Left forelimb (tissue), 1 donor: ENCODE measurements around the gene RASSF10.

Experiments
- DNase-seq: peaks from one replicate; pipeline ENCODE4 v3.0.0-alpha.2; 2018; ENCODE audit warnings: low spot score

The RASSF10 gene

DNA sequence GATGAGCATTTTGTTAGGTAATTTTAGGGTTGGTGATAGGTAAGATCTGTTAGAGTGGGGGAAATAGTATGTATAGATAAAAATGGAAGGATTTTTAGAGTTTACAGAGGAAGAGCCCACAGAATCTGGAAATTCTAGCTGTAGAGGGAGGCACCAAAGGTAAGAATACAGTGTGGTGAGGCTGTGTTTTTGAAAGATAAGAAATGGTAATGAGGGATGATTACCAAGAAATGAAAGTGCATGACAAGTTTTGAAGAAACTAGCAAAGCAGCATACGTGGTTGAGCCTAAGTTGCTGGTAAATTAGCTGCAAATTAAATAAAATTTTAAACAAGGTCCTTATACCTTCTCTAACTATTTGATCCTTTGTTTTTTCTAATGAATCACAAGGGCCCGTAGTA is 14.6 kb upstream of the RASSF10 start:
- DNase-seq: no peak

DNA sequence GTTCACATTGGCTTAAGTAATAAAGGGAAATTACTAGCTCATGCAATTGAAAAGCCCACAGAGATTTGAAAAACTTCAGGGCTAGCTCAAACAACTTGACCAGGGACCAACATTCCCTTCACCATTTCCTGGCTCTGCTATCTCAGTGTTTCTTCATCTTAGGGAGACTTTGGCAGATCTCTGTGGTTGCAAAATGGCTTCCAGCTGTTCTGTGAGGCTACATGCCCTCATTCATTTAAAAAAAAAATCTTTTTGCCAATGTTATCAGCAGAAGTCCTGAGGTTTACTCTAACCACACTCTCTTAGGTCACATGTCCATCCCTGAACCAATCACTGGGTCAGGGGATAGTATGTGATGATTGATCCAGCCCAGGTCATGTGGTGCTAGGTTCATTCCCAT is 13.9 kb upstream of the RASSF10 start:
- no peak for DNase-seq

GRCh38 chr11:12995823-12996222 is 13.3 kb upstream of the RASSF10 start:
- DNase-seq: no peak

DNA sequence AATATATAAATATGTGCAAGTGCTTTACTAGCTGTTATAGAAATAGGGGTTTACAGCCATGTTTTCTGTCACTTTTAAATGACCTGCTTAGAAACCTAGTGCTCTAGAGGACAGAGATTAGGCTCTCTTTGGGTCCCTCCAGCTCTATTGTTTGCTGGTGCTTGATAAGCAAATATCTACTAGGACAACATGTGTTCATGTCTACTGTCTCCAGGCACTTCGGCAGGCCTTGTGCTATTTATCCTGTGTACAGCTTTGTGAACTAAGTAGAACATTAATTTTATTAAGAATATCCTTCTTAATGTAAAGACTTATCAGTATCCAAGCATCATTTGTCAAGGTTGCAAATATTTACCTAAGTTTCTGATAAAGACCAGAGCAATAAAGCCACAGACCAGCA is 11.9 kb upstream of the RASSF10 start:
- DNase-seq: no peak

DNA sequence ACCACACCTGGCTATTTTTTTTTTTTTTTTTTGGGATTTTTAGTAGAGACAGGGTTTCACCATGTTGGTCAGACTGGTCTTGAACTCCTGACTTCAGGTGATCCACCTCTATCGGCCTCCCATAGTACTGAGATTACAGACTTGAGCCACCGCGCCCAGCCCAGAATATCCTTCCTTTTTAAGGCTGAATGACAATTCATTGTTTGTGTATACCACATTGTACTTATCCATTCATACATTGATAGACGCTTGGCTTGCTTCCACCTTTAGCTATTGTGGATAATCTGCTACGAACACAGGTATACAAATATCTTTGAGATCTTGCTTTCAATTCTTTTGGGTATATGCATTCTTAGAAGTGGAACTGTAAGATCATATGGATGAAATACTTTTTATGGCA is 10.8 kb upstream of the RASSF10 start:
- no peak for DNase-seq

DNA sequence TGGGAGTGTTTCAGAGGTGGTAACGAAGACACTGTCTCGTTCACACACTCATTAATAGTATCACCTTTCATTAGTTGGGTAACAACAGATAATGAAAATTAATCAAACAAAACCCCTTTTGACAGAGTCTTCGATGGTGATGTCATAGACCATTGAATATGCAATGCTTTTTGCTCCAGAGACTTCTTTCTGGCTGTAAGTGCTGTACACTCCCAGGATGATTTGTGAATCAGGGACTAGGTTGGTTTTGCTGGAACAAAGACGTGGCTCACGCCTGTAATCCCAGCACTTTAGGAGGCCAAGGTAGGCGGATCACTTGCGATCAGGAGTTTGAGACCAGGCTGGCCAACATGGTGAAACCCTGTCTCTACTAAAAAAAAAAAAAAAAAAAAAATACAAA is 9.5 kb upstream of the RASSF10 start:
- no peak for DNase-seq

DNA sequence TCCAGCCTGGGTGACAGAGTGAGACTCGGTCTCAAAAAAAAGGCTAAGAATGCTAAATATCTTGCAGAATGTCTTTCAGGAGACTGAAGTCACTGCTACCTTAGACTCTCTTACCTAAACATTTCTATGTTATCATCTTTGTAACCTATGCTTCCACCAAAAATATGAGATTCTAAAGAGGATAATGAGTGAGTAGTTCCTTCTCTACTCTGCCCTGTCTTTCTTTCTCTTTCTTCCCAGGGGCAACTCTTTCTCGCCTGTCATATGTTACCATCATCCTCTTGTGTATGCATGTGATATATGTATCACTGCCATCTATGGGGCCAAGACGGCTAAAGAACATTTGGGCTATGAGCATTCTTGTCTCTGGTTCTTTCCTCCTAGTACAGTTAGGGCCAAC is 9.0 kb upstream of the RASSF10 start:
- no peak for DNase-seq

DNA sequence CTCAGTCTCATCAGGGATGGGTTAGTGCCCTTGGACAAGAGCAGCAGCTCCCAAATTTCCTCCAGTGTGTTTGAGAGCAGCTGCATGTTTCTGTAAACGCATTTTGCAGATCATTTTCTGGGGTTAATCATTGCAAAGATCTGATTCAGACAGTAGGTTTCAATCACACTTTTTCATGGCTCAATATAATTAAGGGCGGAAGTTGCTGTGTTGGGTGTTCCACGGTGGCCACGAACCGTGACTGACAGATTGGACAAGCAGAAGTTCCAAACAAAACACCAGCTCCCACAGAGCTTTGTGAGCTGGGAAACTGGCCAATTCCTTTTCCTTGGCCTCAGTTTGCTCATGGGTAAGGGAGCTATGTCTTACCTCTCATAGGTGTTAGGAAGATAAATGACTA is 8.4 kb upstream of the RASSF10 start:
- no peak for DNase-seq

DNA sequence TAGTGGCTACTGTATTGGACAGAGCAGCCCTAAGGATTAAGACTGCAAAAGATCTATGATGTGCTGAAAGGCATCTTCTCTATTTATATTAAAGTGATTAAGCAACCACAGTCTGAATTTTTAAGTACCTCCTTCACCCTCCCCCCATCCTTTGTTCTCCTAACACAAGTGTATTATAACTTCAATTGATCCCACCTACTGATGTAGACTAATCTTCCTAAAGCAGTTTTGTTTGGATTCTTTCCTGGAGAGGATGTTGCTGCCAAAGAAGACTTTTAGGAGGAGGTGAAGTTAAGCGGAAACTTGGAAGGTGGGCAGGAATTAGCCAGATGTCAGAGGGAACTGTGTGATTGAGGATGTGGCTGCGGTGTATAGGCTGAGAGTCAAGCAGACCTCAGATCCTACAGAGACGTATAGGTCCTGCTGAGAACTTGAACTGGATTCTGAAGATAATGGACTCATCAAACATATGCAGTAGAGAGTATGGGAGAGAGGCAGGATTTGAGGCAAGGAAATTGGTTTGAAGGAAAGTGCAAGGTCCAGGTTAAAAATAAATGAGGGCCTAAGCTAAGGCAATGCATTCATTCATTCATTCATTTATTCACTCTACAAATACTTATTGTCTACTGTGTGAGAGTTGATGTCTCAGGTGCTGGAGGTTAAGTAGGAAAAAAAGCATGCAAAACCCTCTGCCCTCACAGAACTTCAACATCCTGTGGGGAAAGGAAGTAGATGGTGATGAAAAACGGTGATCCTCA is 5.2 kb upstream of the RASSF10 start:
- no peak for DNase-seq

- DNase-seq: no peak
Observed at GRCh38 chr11:13007182-13008060, 1.7 kb upstream of the RASSF10 start.

DNA sequence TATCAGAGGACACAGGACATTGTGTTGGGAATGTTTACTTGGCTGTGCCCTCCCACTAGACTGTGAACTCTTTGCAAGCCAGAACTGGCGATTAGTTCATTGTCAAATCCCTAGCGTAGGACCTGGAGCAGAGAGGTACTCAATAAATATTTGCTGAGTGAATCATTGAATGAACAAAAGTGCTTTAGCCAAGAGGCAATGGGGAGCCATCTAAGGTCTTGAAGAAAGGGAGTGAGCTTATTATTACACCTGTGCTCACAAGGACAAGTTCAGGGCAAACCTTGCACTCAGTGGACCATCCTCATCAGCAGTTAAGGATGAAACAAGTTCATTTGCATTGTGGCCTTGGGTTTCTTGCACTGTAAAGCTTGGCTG is 1.1 kb upstream of the RASSF10 start:
- DNase-seq: no peak

DNA sequence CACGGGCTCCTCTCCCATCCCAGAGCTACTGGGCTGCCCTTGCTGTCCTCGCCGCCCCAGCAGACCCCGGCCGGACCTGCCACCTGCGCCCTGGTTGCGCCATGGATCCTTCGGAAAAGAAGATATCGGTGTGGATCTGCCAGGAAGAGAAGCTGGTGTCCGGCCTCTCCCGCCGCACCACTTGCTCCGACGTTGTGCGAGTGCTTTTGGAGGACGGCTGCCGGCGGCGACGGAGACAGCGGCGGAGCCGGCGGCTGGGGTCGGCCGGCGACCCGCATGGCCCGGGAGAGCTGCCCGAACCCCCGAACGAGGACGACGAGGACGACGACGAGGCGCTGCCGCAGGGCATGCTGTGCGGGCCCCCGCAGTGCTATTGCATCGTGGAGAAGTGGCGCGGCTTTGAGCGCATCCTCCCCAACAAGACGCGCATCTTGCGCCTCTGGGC is 382 bp downstream of the RASSF10 start:
- DNase-seq: no peak

GRCh38 chr11:13009921-13010748 is 1.0 kb downstream of the RASSF10 start:
- no peak for DNase-seq

DNA sequence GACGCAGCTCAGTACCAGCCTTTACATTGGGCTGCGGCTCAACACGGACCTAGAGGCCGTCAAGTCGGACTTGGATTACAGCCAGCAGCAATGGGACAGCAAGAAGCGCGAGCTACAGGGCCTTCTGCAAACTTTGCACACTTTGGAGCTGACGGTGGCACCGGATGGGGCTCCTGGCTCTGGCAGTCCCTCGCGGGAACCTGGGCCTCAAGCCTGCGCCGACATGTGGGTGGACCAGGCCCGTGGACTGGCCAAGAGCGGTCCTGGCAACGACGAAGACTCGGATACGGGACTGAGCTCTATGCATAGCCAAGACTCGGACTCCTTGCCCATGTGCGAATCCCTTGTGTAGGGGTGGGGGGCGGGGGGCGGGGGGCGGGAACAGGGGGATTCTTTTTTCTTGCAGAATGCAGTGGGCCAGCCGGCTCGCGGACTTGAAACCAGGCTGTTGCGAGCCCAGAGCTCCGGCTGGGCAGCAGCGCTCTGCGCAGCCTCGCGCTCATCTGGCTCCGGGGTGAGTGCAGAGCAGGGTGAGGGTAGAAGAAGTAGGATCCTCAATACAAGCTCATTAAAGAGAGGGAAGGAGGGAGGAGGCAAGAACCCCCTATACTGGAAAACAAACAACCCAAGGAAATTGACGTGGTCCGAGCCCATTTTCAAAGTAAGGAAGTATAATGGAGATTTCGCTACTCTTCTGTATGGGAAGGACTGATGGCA is 1.8 kb downstream of the RASSF10 start:
- DNase-seq: no peak

DNA sequence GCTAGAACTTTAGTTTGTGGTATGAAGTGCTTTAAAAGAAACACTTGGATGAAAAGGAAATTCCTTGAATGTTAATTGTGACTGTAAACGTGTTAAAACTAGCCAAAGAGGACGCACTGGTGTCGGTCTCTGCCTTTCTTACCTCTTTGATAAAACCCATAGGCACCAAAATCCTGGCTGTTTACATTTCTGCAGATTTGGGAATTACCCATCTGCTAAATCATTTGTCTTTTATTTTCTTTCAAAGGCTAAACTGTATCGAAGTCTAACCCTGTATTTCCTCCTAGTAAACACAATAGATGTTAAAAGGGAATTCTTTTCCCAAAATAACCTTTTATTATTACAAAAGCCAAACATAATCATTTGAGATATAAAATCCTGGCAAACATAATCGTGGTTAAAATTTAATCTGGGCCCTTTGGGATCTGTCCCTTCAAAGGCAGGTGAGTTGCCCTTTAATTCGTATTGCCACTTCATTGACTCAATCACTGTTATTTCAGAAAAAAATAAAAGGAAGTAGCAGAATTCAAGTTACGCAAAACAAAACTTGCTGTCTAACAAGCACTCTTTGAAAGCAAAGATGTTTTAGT is 2.4 kb downstream of the RASSF10 start:
- no peak for DNase-seq

DNA sequence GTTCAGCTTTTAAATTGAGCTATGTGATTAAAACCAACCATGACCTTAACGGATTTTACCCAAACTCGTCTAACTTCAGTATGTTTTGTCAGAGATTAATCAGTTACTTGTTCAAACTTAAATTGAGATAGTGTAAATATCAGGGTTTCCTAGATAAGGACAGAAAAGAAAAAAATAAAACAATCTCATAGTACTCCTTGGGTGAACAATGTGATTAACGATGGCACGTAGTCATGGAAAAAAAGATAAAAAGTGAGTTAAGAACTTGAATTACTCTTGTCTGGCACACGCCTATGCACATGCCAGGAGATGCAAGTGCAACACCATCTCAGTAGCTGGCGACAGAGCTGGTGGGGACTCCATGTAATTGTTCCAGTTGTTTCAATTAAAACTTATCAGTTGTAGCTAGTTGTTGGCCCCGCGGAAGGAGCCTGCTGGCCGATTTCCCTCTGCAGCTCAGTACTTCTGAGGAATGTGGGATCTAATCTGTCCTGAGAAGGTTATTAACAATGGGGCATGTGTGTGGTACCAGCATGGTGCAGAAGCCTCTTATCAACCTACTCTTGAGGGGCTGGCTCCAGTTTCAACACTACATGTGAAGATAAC is 3.0 kb downstream of the RASSF10 start:
- DNase-seq: no peak

DNA sequence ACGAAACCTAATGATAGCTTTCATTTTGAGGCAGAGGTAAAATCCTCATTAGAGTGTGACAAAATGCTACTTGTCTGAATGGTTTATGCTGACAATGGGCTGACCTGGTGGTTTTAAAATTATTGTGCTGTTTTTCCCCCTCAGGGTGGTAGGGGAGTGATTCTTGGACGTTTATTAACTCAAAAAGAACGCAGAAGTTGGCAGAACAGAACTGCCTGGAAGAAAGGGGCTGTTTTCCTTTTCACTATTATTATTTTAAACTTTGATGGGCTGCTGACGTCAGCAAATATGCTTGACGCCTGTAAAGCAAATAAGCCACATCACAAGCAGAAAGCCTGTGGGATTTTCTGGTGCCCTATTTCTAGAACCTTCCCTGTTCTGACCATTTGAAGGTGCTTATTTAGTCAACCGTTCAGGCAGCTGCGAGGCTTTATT is 4.0 kb downstream of the RASSF10 start:
- no peak for DNase-seq

- DNase-seq: no peak
Observed at GRCh38 chr11:13015753-13016152, 6.6 kb downstream of the RASSF10 start.

DNA sequence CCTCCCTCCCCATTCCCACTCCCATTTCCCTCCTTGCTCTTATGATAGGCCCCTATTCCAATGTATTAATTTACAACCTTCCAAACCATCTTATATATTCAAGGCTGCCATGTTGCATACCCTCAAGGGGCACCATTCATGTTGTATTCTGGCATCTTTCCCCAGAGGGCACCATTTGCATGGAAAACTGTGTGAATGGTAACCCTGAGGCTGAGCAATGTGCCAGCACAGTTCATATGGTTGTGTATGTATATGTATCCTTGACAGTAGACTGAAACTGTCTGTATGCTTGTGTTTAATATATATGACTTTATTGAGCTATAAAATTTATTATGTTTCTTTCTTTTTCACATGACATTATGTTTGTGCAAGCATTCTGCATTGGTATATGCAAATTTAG is 7.3 kb downstream of the RASSF10 start:
- no peak for DNase-seq

GRCh38 chr11:13019313-13019712 is 10.2 kb downstream of the RASSF10 start:
- no peak for DNase-seq

GRCh38 chr11:13023423-13023822 is 14.3 kb downstream of the RASSF10 start:
- no peak for DNase-seq
